ENCODE measurements around the gene IDI2. TPM values are rescaled to one million over a fixed set of nuclear protein-coding genes. Genes with fewer than 3 reads are reported as not detected.

IDI2 gene
- total RNA-seq, 4 donors from 2014 or later = 0.30 TPM; not detected in 3

GRCh38 chr10:1059902-1060301 lies 34.2 kb upstream of the IDI2 start:
- 87 to 94% methylated on average over 8 of the region's 8 CpGs for WGBS, 2 donors
- Histone ChIP-seq H3K36me3 (peaks cover 0 to 6% (median 0%) of the 10 kb centered on the region in 3 donors), H3K27ac (no peak overlapping the region), H3K27me3 (no peaks in the 10 kb centered on the region), H3K4me3 (no peak overlapping the region), H3K4me1 (peaks cover 0 to 42% (median 13%) of the 10 kb centered on the region in 4 donors), H3K9me3 (no peaks in the 10 kb centered on the region)
- TF ChIP-seq POLR2A (IDR thresholded peaks at IDR 0.05) = no peak
- no peak for TF ChIP-seq CTCF (IDR thresholded peaks at IDR 0.05)
- TF ChIP-seq EP300 (IDR thresholded peaks at IDR 0.05) = no peak
- DNase-seq (ENCODE audit: low spot score in 2 of 2) = no peak

- H3K36me3 ChIP-seq = peaks cover 0 to 10% (median 0%) of the 10 kb centered on the region in 3 donors
- TF ChIP-seq POLR2A (IDR thresholded peaks at IDR 0.05) (no peak), EP300 (IDR thresholded peaks at IDR 0.05) (no peak), CTCF (IDR thresholded peaks at IDR 0.05) (no peak)
- peaks cover 0 to 60% (median 24%) of the 10 kb centered on the region in 4 donors for H3K4me1 ChIP-seq
- H3K9me3 ChIP-seq = no peaks in the 10 kb centered on the region
- H3K27me3 ChIP-seq = no peaks in the 10 kb centered on the region
- no peak overlapping the region for H3K27ac ChIP-seq
- DNase-seq (ENCODE audit: low spot score in 2 of 2) = no peak
- 77 to 82% methylated on average over 7 of the region's 7 CpGs for WGBS, 2 donors
- H3K4me3 ChIP-seq = peak overlapping the region in 1 of 4 donors; percentile 87
These were observed 32.4 kb upstream of the IDI2 start for GRCh38 chr10:1058017-1058416.

- TF ChIP-seq POLR2A (IDR thresholded peaks at IDR 0.05) = no peak
- no peak for TF ChIP-seq EP300 (IDR thresholded peaks at IDR 0.05)
- TF ChIP-seq CTCF (IDR thresholded peaks at IDR 0.05) = no peak
- DNase-seq (ENCODE audit: low spot score in 2 of 2) = no peak
- WGBS, 2 donors = 1 to 2% methylated on average over 26 of the region's 26 CpGs
- Histone ChIP-seq H3K4me3 (peak overlapping the region; percentile 77 to 94 (median 87)), H3K27me3 (no peaks in the 10 kb centered on the region), H3K9me3 (no peaks in the 10 kb centered on the region), H3K36me3 (peaks cover 0 to 17% (median 0%) of the 10 kb centered on the region in 3 donors), H3K4me1 (peaks cover 0 to 69% (median 24%) of the 10 kb centered on the region in 4 donors), H3K27ac (peak overlapping the region; percentile 91 to 99 (median 96))
These were observed 31.5 kb upstream of the IDI2 start for GRCh38 chr10:1057106-1057657.

- no peaks in the 10 kb centered on the region for H3K9me3 ChIP-seq
- peak within 1 kb of the TSS; percentile 77 to 94 (median 87) for H3K4me3 ChIP-seq
- H3K27me3 ChIP-seq = no peaks in the 10 kb centered on the region
- H3K27ac ChIP-seq = peak within 1 kb of the TSS; percentile 91 to 99 (median 96)
- TF ChIP-seq CTCF (IDR thresholded peaks at IDR 0.05) = peak in 1 of 5 experiments; percentile 29
- TF ChIP-seq EP300 (IDR thresholded peaks at IDR 0.05) = peak; percentile 68 to 91
- TF ChIP-seq POLR2A (IDR thresholded peaks at IDR 0.05) = peak; percentile 49 to 73
- peaks cover 0 to 23% (median 0%) of the 10 kb centered on the region in 3 donors for H3K36me3 ChIP-seq
- WGBS, 2 donors = 0 to 2% methylated on average over 9 to 44 of the region's 87 CpGs
- peaks cover 0 to 72% (median 24%) of the 10 kb centered on the region in 4 donors for H3K4me1 ChIP-seq
- DNase-seq (ENCODE audit: low spot score in 2 of 2) = peak; percentile 64 to 77
These were observed 30.9 kb upstream of the IDI2 start, which contains the start of gene WDR37 for GRCh38 chr10:1056326-1057105. WDR37 (plus strand) TSS chr10:1056385; CDS start chr10:1072156, 15,771 bp downstream.

- H3K4me3 ChIP-seq = no peak overlapping the region
- H3K27me3 ChIP-seq = no peaks in the 10 kb centered on the region
- H3K4me1 ChIP-seq = peaks cover 0 to 79% (median 32%) of the 10 kb centered on the region in 4 donors
- H3K9me3 ChIP-seq = no peaks in the 10 kb centered on the region
- WGBS, 2 donors = 57 to 63% methylated on average over 6 of the region's 6 CpGs
- peak overlapping the region in 1 of 4 donors; percentile 20 for H3K27ac ChIP-seq
- peaks cover 0 to 27% (median 0%) of the 10 kb centered on the region in 3 donors for H3K36me3 ChIP-seq
- TF ChIP-seq EP300 (IDR thresholded peaks at IDR 0.05) (no peak), POLR2A (IDR thresholded peaks at IDR 0.05) (no peak), CTCF (IDR thresholded peaks at IDR 0.05) (no peak)
- no peak for DNase-seq (ENCODE audit: low spot score in 2 of 2)
These were observed 29.0 kb upstream of the IDI2 start for GRCh38 chr10:1054684-1055083.

Data from tibial nerve (tissue), 4 donors.